SJCRH30 (cell line): ENCODE data around the gene ZBED4. TPM values are rescaled to one million over a fixed set of nuclear protein-coding genes. Genes with fewer than 3 reads are reported as not detected.

Experiments
- DNase-seq, 2 experiments: peaks; one replicate each; pipeline ENCODE4 v3.0.0-alpha.2; 2015 to 2020
- H3K27ac ChIP-seq: fragments of 250-450 bp; sonication (Bioruptor Pico); 2 replicates; pipeline ENCODE4 v1.5.1; 2020; ENCODE audit warnings: mild to moderate bottlenecking, moderate library complexity
- H3K27me3 ChIP-seq: fragments of 250-450 bp; sonication (Bioruptor Pico); 2 replicates; pipeline ENCODE4 v1.5.1; 2020; ENCODE audit warnings: mild to moderate bottlenecking, moderate library complexity
- H3K36me3 ChIP-seq: fragments of 250-450 bp; sonication (Bioruptor Pico); 2 replicates; pipeline ENCODE4 v1.5.1; 2020; ENCODE audit warnings: mild to moderate bottlenecking, moderate library complexity
- H3K4me1 ChIP-seq: fragments of 250-450 bp; sonication (Bioruptor Pico); 2 replicates; pipeline ENCODE4 v1.5.1; 2020; ENCODE audit warnings: mild to moderate bottlenecking, moderate library complexity
- H3K4me3 ChIP-seq: fragments of 250-450 bp; sonication (Bioruptor Pico); 2 replicates; pipeline ENCODE4 v1.5.1; 2020; ENCODE audit warnings: mild to moderate bottlenecking, moderate library complexity
- H3K9me3 ChIP-seq: fragments of 250-450 bp; sonication (Bioruptor Pico); replicated peaks from 2 replicates; pipeline ENCODE4 v1.5.1; 2020; ENCODE audit warnings: mild to moderate bottlenecking, moderate library complexity
- total RNA-seq: library from RNA; depleted of rRNA; stranded (reverse); fragments of >200 nt; shearing (Covaris generic); gene quantifications from 2 replicates; pipeline ENCODE4 v1.2.3, GENCODE V29; 2014

The ZBED4 gene
- total RNA-seq, 1 experiment from 2014 or later: 53.2 TPM

DNA sequence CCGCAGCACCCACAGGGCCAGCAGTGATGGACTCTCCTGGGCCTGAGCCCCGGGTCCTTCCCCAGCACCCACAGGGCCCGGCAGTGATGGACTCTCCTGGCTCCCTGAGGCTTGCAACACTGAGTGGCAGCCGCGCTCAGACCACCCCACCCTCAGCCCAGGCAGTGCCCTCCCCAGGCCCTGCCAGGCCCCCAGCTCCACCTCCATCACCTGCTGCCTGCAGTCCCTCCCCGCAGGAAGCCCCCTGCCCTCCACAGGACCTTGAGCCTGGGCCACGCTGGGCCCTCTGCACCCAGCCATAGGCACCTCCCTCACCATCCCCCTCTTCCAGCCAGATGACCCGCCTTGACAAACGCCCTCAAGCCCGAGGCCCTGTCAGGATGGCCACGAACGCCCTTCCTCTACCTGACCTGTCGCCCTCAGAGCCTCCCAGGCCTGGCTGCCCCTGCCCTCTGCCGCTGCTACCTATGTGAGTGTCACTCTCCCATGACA is 53.2 kb downstream of the ZBED4 start:
- Histone ChIP-seq H3K27me3 (no peaks in the 10 kb centered on the region), H3K4me1 (no peaks in the 10 kb centered on the region), H3K9me3 (no peaks in the 10 kb centered on the region), H3K27ac (no peak overlapping the region), H3K4me3 (no peak overlapping the region), H3K36me3 (peaks cover 25% of the 10 kb centered on the region)
- no peak for DNase-seq

DNA sequence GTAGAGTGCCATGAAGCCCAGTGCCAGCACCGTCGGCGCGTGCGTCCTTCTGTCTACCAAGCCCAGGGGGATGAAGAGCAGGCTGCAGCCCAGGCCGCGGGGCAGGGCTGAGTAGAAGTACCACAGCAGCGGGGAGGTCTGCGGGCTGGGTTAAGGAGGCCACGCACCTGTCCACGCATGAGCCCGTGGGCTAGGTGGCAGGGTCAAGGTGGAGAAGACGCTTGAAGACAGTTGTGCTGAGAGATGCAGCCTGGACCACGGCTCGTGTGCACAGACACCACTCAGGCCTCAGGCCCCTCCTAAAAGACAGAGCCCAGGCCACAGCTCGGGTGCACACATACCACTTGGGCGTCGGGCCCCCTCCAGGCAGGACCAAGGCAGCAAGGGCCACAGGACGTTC is 54.2 kb downstream of the ZBED4 start:
- Histone ChIP-seq H3K4me3 (no peak overlapping the region), H3K27me3 (no peaks in the 10 kb centered on the region), H3K9me3 (no peaks in the 10 kb centered on the region), H3K4me1 (no peaks in the 10 kb centered on the region), H3K27ac (no peak overlapping the region), H3K36me3 (peaks cover 24% of the 10 kb centered on the region)
- DNase-seq: no peak

- no peak for DNase-seq
- H3K36me3 ChIP-seq: peaks cover 14% of the 10 kb centered on the region
- H3K4me1 ChIP-seq: no peaks in the 10 kb centered on the region
- no peak overlapping the region for H3K27ac ChIP-seq
- no peak overlapping the region for H3K4me3 ChIP-seq
- no peaks in the 10 kb centered on the region for H3K9me3 ChIP-seq
- H3K27me3 ChIP-seq: no peaks in the 10 kb centered on the region
These were observed 56.0 kb downstream of the ZBED4 start for GRCh38 chr22:49909476-49910205.

DNA sequence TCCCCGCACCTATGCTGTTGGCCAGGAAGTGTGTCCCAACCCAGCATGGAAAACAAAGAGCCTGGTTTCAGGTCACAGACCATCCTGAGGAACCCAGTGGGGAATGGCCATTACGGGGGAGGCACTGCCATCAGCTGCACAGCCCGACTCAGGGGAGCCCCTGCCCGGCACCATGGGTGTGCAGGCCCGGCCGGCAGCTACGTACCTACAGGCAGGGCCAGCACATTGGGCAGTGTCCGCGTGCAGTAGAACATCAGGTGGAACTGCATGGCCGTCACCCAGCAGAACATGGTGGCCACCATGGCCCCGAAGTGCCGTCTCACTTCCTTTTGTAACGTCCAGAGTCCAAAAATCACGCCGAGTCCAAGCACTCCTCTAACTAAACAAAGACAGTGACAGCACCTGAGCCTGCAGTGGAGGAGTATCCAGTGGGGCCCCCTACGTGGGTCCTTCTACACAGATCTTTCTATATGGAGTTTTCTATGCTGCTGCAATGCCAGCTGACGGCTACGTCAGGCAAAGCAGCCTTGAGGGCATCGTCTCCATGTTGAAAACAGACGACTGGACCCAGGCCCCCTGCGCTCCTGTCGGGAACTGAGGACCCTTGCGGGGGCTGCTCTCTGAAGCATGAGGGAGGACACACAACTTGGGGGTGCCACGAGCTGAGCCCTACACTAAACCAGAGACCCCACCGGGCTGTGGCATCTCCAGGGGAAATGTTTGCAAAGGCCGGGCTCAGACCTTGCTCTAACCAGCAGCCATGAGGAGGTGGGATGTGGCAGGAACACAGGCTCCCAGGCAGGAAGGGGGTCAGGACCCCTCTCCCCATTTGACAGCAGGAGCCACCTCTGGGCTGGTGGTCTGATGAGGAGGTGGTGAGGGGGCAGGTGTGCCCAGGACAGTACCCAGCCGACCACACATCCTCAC is 56.8 kb downstream of the ZBED4 start:
- Histone ChIP-seq H3K4me1 (no peaks in the 10 kb centered on the region), H3K9me3 (no peaks in the 10 kb centered on the region), H3K36me3 (peaks cover 12% of the 10 kb centered on the region), H3K4me3 (no peak overlapping the region), H3K27ac (no peak overlapping the region), H3K27me3 (no peaks in the 10 kb centered on the region)
- DNase-seq: no peak

GRCh38 chr22:49911881-49912625 is 58.4 kb downstream of the ZBED4 start:
- no peaks in the 10 kb centered on the region for H3K9me3 ChIP-seq
- H3K27ac ChIP-seq: no peak overlapping the region
- no peaks in the 10 kb centered on the region for H3K27me3 ChIP-seq
- no peak overlapping the region for H3K4me3 ChIP-seq
- H3K36me3 ChIP-seq: peaks cover 12% of the 10 kb centered on the region
- DNase-seq: no peak
- no peaks in the 10 kb centered on the region; the same call in 1 of the 2 replicates for H3K4me1 ChIP-seq

GRCh38 chr22:49913026-49913425 is 59.4 kb downstream of the ZBED4 start:
- Histone ChIP-seq H3K27me3 (no peaks in the 10 kb centered on the region), H3K36me3 (peaks cover 5% of the 10 kb centered on the region; the same call in 1 of the 2 replicates), H3K9me3 (no peaks in the 10 kb centered on the region), H3K27ac (no peak overlapping the region), H3K4me1 (peaks cover 4% of the 10 kb centered on the region; the same call in 1 of the 2 replicates), H3K4me3 (no peak overlapping the region)
- DNase-seq: no peak

GRCh38 chr22:49913446-49913845 is 59.8 kb downstream of the ZBED4 start:
- no peak for DNase-seq
- H3K27me3 ChIP-seq: no peaks in the 10 kb centered on the region

DNA sequence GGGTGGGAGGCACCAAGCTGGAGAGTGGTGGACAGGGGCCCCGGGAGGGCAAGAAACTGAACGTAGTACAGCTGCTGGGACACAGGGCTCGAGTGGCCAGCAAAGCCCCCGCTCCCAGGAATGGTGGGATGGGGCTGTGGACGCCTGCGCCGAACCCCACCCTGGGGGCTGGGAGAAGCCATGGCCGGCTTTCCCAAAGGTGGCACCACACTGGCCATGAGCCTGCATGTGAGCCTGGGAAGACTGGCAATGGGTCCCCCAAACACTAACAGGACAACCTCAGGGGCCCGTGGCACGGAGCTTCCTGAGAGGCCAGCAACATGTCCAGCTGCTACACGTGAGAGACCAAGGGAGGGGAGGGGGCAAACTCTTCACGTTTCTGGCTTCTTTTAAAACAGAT is 60.6 kb downstream of the ZBED4 start:
- Histone ChIP-seq H3K36me3 (peaks cover 5% of the 10 kb centered on the region; the same call in 1 of the 2 replicates), H3K27me3 (no peaks in the 10 kb centered on the region)

More at GRCh38 chr22:49913446-49913845, 59.8 kb downstream of the ZBED4 start:
- Histone ChIP-seq H3K4me3 (no peak overlapping the region), H3K36me3 (peaks cover 5% of the 10 kb centered on the region; the same call in 1 of the 2 replicates), H3K27ac (no peak overlapping the region), H3K4me1 (peaks cover 4% of the 10 kb centered on the region; the same call in 1 of the 2 replicates), H3K9me3 (no peaks in the 10 kb centered on the region)

DNA sequence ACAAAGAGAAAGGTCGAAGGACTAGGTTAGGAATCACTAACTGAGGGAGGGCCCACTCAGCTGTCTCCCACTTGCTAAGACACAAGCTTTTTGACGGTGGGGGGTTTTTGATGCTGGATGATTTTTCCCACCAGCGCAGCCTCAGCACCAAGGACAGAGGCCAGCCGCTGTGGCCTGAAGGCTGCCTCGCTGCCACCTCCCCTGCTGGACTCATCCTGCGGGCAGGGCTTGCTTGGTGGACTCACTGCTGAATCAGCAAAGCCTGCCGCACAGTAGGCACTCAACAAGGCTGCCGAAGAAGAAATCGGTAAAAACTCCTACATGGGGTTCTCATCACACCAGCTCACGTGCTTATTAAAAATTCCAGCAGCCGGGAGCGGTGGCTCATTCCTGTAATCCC is 62.0 kb downstream of the ZBED4 start:
- no peak overlapping the region for H3K4me3 ChIP-seq
- no peak overlapping the region for H3K27ac ChIP-seq
- no peaks in the 10 kb centered on the region for H3K27me3 ChIP-seq
- H3K36me3 ChIP-seq: peaks cover 5% of the 10 kb centered on the region; the same call in 1 of the 2 replicates
- DNase-seq: no peak
- peaks cover 4% of the 10 kb centered on the region; the same call in 1 of the 2 replicates for H3K4me1 ChIP-seq
- no peaks in the 10 kb centered on the region for H3K9me3 ChIP-seq

More for the DNA sequence above, 60.6 kb downstream of the ZBED4 start:
- Histone ChIP-seq H3K4me3 (no peak overlapping the region), H3K4me1 (peaks cover 4% of the 10 kb centered on the region; the same call in 1 of the 2 replicates), H3K9me3 (no peaks in the 10 kb centered on the region), H3K27ac (no peak overlapping the region)
- DNase-seq: no peak

DNA sequence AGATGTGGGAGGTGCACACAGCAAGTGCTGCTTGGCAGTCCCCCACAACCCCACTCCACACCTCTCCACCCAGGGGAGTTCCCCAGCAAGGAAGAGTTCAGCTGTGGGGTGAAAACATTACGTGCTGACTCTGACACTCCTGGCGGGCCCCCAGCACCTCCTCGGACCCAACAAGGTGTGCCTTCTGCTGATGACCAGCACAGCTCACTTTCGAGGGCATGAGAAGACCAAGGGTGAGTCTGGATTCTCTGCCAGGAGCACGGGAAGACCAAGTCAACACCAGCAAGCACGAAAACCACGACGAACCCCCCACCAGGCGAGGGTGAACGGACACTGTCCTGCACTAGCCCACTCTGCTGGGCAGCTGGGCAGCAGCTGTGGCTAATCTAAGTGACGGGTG is 63.2 kb downstream of the ZBED4 start:
- no peak for DNase-seq
- H3K27me3 ChIP-seq: no peaks in the 10 kb centered on the region
- no peak overlapping the region for H3K4me3 ChIP-seq
- peaks cover 4% of the 10 kb centered on the region; the same call in 1 of the 2 replicates for H3K4me1 ChIP-seq
- peaks cover 5% of the 10 kb centered on the region; the same call in 1 of the 2 replicates for H3K36me3 ChIP-seq
- no peak overlapping the region for H3K27ac ChIP-seq
- no peaks in the 10 kb centered on the region for H3K9me3 ChIP-seq

DNA sequence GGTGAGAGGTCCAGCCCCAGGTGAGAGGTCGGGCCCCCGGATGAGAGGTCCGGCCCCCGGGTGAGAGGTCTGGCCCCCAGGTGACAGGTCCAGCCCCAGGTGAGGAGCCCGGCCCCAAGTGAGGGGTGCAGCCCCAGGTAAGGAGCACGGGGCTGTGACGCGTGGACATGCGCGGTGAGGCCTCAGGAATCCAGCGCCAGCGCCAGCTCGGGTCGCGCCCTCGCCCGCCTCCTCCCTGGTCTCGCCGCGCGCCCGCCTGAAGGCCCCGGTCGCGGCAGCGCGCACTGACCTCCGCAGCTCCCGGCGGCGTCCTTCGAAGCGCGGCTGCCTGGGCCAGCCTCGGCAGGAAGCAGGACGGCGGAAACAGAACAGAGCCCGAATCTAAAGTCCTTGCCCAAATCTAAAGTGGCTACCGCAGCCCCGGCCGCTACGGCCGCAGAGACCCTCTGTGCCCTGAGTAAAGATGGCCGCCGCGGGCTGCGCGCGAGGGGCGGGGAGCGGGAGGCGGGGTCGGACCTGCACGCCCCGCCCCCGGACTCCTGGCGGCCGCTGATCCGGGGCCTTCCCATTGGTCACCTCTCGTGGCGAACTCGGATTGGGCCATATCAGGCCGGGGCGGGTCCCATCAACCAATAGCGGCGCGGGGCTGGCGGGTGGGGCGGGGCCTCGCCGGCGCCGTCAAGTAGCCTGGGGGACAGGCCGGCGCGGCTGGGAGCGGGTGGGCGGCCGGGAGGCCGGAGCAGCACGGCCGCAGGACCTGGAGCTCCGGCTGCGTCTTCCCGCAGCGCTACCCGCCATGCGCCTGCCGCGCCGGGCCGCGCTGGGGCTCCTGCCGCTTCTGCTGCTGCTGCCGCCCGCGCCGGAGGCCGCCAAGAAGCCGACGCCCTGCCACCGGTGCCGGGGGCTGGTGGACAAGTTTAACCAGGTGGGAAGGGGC is 64.6 kb downstream of the ZBED4 start, which contains the start of the genes ALG12 and CRELD2:
Gene ALG12 (minus strand): TSS at position 465 of the 937 bp plus-strand sequence. CDS start 4,673 bp downstream, outside the sequence.
Gene CRELD2 (plus strand): TSS at position 661 of the 937 bp plus-strand sequence. CDS start 136 bp downstream, at position 797.
- Histone ChIP-seq H3K9me3 (no peaks in the 10 kb centered on the region), H3K4me3 (peak within 1 kb of the TSS; percentile 73), H3K4me1 (peaks cover 4% of the 10 kb centered on the region; the same call in 1 of the 2 replicates), H3K36me3 (peaks cover under 1% of the 10 kb centered on the region; the same call in 1 of the 2 replicates), H3K27ac (peak within 1 kb of the TSS; percentile 58), H3K27me3 (no peaks in the 10 kb centered on the region)
- DNase-seq: peak; percentile 99 to 100

DNA sequence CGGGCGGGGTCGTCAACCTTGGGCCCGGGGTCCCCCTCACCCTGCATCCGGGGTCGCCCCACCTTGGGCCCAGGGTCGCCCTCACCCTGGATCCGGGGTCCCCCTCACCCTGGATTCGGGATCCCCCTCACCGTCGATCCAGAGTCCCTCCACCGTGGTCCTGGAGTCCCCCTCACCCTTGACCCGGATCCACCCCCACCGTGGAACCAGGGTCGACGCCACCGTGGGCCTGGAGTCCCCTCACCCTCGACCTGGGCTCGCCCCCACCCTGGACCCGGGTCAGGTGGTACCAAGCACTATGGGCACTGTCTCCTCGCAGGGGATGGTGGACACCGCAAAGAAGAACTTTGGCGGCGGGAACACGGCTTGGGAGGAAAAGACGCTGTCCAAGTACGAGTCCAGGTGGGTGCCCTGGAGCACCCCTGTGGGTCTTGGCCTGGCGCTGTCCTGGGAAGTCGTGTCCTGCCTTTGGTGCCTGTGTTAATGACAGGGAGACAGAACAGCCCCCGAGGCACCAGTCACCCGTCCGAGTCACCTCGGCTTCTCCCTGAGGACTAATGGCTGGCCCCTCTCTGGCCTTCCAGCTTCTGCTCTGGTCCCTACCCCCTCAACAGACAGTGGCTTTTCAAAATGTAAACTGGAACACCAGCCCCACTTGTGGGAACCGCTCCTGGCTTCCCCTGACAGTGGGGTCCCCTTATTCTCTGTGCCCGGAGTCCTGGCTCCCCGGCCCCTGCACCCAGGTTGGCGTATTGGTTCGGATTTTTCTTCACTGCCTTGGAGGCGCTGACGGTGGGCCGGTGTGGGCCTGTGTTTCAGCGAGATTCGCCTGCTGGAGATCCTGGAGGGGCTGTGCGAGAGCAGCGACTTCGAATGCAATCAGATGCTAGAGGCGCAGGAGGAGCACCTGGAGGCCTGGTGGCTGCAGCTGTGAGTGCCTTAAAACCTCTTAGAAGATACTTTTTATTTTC is 65.6 kb downstream of the ZBED4 start:
- H3K27ac ChIP-seq: no peak overlapping the region
- H3K4me3 ChIP-seq: peak overlapping the region; percentile 73

More for the DNA sequence above, 65.6 kb downstream of the ZBED4 start:
- no peak for DNase-seq
- no peaks in the 10 kb centered on the region for H3K27me3 ChIP-seq
- H3K36me3 ChIP-seq: no peaks in the 10 kb centered on the region
- H3K4me1 ChIP-seq: peaks cover 4% of the 10 kb centered on the region; the same call in 1 of the 2 replicates
- H3K9me3 ChIP-seq: no peaks in the 10 kb centered on the region
